SK-N-SH treated with all-trans-retinoic acid at 6 μM for 48 hours (cell line): Measurements from ENCODE around the gene MMD.

Source experiments
- ARNTL ChIP-seq: fragments of 450-650 bp; formaldehyde crosslinking; IDR thresholded peaks from 2 replicates; pipeline ENCODE4 v1.5.0; 2020; ENCODE audit warnings: low read depth, mild to moderate bottlenecking, moderate library complexity, borderline replicate concordance
- BACH2 ChIP-seq: fragments of 250-450 bp; sonication (Bioruptor Pico); IDR thresholded peaks from 2 replicates; pipeline ENCODE4 v1.9.0; 2021; ENCODE audit warnings: mild to moderate bottlenecking, borderline replicate concordance
- CREB5 ChIP-seq: fragments of 250-450 bp; sonication (Bioruptor Pico); IDR thresholded peaks from 2 replicates; pipeline ENCODE4 v1.5.1; 2020; ENCODE audit warnings: low read depth, mild to moderate bottlenecking, moderate library complexity
- CSRNP3 ChIP-seq: fragments of 250-450 bp; sonication (Bioruptor Pico); IDR thresholded peaks from 2 replicates; pipeline ENCODE4 v1.5.1; 2021; ENCODE audit warnings: mild to moderate bottlenecking, moderate library complexity
- ISL1 ChIP-seq: fragments of 250-450 bp; sonication (Bioruptor Pico); IDR thresholded peaks from 2 replicates; pipeline ENCODE4 v2.1.2; 2022; ENCODE audit warnings: mild to moderate bottlenecking, moderate library complexity
- OSR1 ChIP-seq: fragments of 250-450 bp; sonication (Bioruptor Pico); IDR thresholded peaks from 2 replicates; pipeline ENCODE4 v1.8.0; 2022; ENCODE audit warnings: moderate library complexity, mild to moderate bottlenecking, inconsistent platforms
- SNAI2 ChIP-seq: fragments of 250-450 bp; sonication (Bioruptor Pico); IDR thresholded peaks from 2 replicates; pipeline ENCODE4 v1.5.0; 2020; ENCODE audit warnings: mild to moderate bottlenecking, moderate library complexity
- ZFP3 ChIP-seq: fragments of 250-450 bp; sonication (Bioruptor Pico); IDR thresholded peaks from 2 replicates; pipeline ENCODE4 v1.5.0; 2020; ENCODE audit warnings: mild to moderate bottlenecking, moderate library complexity
- ZFP30 ChIP-seq: fragments of 450-650 bp; formaldehyde crosslinking; IDR thresholded peaks from 2 replicates; pipeline ENCODE4 v1.5.0; 2022; ENCODE audit warnings: mild to moderate bottlenecking, moderate library complexity
- ZNF70 ChIP-seq: fragments of 450-650 bp; formaldehyde crosslinking; IDR thresholded peaks from 2 replicates; pipeline ENCODE4 v1.5.0; 2020; ENCODE audit warnings: mild to moderate bottlenecking, moderate library complexity
- ZNF8 ChIP-seq: fragments of 450-650 bp; formaldehyde crosslinking; IDR thresholded peaks from 2 replicates; pipeline ENCODE4 v1.5.0; 2020; ENCODE audit warnings: mild to moderate bottlenecking, moderate library complexity
- TF ChIP-seq, protein P1 (sequence below): fragments of 250-450 bp; sonication (Bioruptor Pico); IDR thresholded peaks from 2 replicates; pipeline ENCODE4 v1.8.0; 2020; ENCODE audit warnings: mild to moderate bottlenecking, moderate library complexity, borderline replicate concordance

DNA sequence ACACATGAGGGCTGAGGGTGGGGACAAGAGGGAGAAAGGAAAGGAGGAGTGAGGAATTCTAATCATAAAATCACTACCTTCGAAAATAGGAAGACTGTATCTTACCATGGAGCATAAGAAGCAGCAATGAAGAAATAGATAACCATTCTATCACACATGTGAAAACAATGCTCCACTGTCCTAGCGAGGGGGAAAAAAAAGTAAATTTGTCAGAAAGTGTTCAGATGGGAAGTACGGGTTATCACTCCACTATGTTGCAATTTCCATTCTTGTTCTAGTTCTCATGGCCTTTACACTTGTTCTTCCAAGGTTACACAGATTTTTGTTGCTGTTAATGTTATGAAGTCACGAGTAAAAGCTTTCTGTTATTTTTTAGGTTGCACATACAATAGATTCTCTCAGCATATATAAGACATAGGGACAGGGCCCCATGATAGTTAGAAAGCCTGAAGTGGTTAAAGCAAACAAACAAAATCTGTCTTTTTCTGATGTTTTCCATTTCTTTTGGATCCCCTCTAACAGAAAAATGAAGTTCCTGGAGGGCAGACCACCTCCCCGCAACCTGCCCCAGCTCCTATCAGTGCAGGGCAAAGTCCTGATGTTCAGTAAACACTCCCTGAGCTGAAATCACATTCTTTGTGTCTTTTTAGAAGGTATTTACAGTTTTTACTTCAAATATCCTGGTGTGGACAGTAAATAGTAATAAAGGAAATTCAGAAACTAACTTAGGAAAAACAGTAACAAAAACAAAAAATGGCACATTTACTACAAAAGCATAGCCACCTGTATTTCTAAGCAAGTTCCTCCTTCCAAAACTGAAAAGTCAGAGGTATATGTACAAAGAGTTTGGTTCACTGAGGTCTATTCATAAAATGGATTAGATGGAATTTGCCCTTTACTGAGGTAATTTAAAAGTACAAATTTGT, 13.7 kb downstream of the MMD start:
- no peak for TF ChIP-seq ZNF8 (CRISPR knock-in tag)
- TF ChIP-seq, protein P1, sequence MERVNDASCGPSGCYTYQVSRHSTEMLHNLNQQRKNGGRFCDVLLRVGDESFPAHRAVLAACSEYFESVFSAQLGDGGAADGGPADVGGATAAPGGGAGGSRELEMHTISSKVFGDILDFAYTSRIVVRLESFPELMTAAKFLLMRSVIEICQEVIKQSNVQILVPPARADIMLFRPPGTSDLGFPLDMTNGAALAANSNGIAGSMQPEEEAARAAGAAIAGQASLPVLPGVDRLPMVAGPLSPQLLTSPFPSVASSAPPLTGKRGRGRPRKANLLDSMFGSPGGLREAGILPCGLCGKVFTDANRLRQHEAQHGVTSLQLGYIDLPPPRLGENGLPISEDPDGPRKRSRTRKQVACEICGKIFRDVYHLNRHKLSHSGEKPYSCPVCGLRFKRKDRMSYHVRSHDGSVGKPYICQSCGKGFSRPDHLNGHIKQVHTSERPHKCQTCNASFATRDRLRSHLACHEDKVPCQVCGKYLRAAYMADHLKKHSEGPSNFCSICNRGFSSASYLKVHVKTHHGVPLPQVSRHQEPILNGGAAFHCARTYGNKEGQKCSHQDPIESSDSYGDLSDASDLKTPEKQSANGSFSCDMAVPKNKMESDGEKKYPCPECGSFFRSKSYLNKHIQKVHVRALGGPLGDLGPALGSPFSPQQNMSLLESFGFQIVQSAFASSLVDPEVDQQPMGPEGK (CRISPR knock-in tag) = no peak
- TF ChIP-seq ARNTL (CRISPR knock-in tag) = no peak
- no peak for TF ChIP-seq ZFP3
- TF ChIP-seq CSRNP3 (CRISPR knock-in tag) = no peak
- TF ChIP-seq SNAI2 (CRISPR knock-in tag) = no peak
- TF ChIP-seq ISL1 (CRISPR knock-in tag) = no peak
- no peak for TF ChIP-seq OSR1 (CRISPR knock-in tag)
- no peak for TF ChIP-seq ZNF70 (CRISPR knock-in tag)
- no peak for TF ChIP-seq BACH2 (CRISPR knock-in tag)
- TF ChIP-seq ZFP30 (CRISPR knock-in tag) = no peak
- no peak for TF ChIP-seq CREB5 (CRISPR knock-in tag)
